HG03095 (cell line): ENCODE measurements around the gene JMJD7.

Experiments
- ATAC-seq: cut with Tn5 transposase; IDR thresholded peaks from one replicate; pipeline ENCODE4 v1.9.1; 2021; ENCODE audit warnings: moderate library complexity; ENCODE audit not compliant: unreplicated experiment

Gene JMJD7

GRCh38 chr15:41880156-41880877 is 52.4 kb downstream of the JMJD7 start:
- no peak for ATAC-seq

- no peak for ATAC-seq
These were observed 53.2 kb downstream of the JMJD7 start for GRCh38 chr15:41881086-41881485.

- ATAC-seq = no peak
These were observed 53.6 kb downstream of the JMJD7 start for GRCh38 chr15:41881550-41881919.

- ATAC-seq = no peak
These were observed 54.2 kb downstream of the JMJD7 start for GRCh38 chr15:41881920-41882688.

- no peak for ATAC-seq
These were observed 55.0 kb downstream of the JMJD7 start for GRCh38 chr15:41882689-41883483.

GRCh38 chr15:41883484-41883825 is 55.6 kb downstream of the JMJD7 start:
- ATAC-seq = no peak

GRCh38 chr15:41884458-41884857 is 56.6 kb downstream of the JMJD7 start:
- ATAC-seq = no peak

- no peak for ATAC-seq
These were observed 57.4 kb downstream of the JMJD7 start for GRCh38 chr15:41885321-41885720.

- no peak for ATAC-seq
These were observed 57.9 kb downstream of the JMJD7 start for GRCh38 chr15:41885841-41886240.

- ATAC-seq = no peak
These were observed 58.8 kb downstream of the JMJD7 start for GRCh38 chr15:41886741-41887140.

GRCh38 chr15:41887161-41887560 is 59.3 kb downstream of the JMJD7 start:
- no peak for ATAC-seq
